Common myeloid progenitor, CD34-positive (primary cell): ENCODE results near the gene PDLIM1.

Source experiments
- CTCF ChIA-PET: fragments of 350-600 bp; sonication (Branson Sonifier 250); formaldehyde crosslinking; loops from one replicate; lab custom pipeline; 2021; ENCODE audit warnings: antibody characterized with exemption; lab: Charles Lee
- POLR2A ChIA-PET: fragments of 350-600 bp; sonication (Branson Sonifier 250); formaldehyde crosslinking; loops from one replicate; lab custom pipeline; 2021; ENCODE audit warnings: antibody characterized with exemption; lab: Charles Lee
- DNase-seq, 3 donors: peaks; one replicate each; pipeline versions ENCODE4 v3.0.0 to v3.0.0-alpha.2; 2013
- H3K27ac ChIP-seq, 2 experiments: 1 replicate in 1 of 2; 2 replicates in 1 of 2; pipeline ENCODE4 v1.7.0; 2013; ENCODE audit warnings: inconsistent platforms in 2 of 2, low read length in 2 of 2, mild to moderate bottlenecking in 2 of 2, low read depth in 1 of 2, moderate library complexity in 1 of 2; ENCODE audit not compliant: severe bottlenecking in 2 of 2, insufficient read depth in 1 of 2, poor library complexity in 1 of 2
- H3K27me3 ChIP-seq, 5 experiments: replicated peaks in 2 of 5; 1 replicate in 3 of 5; 2 replicates in 2 of 5; pipeline versions ENCODE4 v1.6.1 to v1.7.0; 2013; ENCODE audit warnings: low read length in 4 of 5, mild to moderate bottlenecking in 2 of 5, moderate library complexity in 2 of 5, inconsistent platforms in 1 of 5; ENCODE audit not compliant: insufficient read depth in 5 of 5, control insufficient read depth in 4 of 5
- H3K36me3 ChIP-seq, 4 experiments: 1 replicate in 2 of 4; 2 replicates in 2 of 4; pipeline versions ENCODE4 v1.6.1 to v1.7.0; 2013; ENCODE audit warnings: low read length in 3 of 4, control low read depth in 1 of 4, mild to moderate bottlenecking in 1 of 4; ENCODE audit not compliant: control insufficient read depth in 4 of 4, insufficient read depth in 4 of 4
- H3K4me1 ChIP-seq, 4 experiments: 1 replicate in 3 of 4; 2 replicates in 1 of 4; pipeline versions ENCODE4 v1.6.1 to v1.7.1; 2013; ENCODE audit warnings: low read length in 3 of 4, mild to moderate bottlenecking in 3 of 4, control low read depth in 1 of 4, inconsistent platforms in 1 of 4, moderate library complexity in 1 of 4; ENCODE audit not compliant: control insufficient read depth in 4 of 4, insufficient read depth in 4 of 4; ENCODE audit errors: control extremely low read depth in 1 of 4
- H3K4me3 ChIP-seq, 7 experiments: 1 replicate in 4 of 7; 2 replicates in 3 of 7; pipeline versions ENCODE4 v1.5.1 to v1.7.0; 2013; ENCODE audit warnings: mild to moderate bottlenecking in 7 of 7, low read length in 6 of 7, moderate library complexity in 6 of 7, inconsistent platforms in 2 of 7, low read depth in 2 of 7, control low read depth in 1 of 7; ENCODE audit not compliant: insufficient read depth in 4 of 7, control insufficient read depth in 1 of 7; ENCODE audit errors: extremely low read depth in 1 of 7
- H3K9me3 ChIP-seq, 5 experiments: 1 replicate in 4 of 5; 2 replicates in 1 of 5; pipeline versions ENCODE4 v1.6.1 to v1.7.1; 2013; ENCODE audit warnings: low read length in 4 of 5, mild to moderate bottlenecking in 2 of 5, inconsistent platforms in 1 of 5, low read depth in 1 of 5, moderate library complexity in 1 of 5; ENCODE audit not compliant: control insufficient read depth in 4 of 5, insufficient read depth in 2 of 5; ENCODE audit errors: control extremely low read depth in 1 of 5
- WGBS: methylation state at CpG from one replicate; pipeline ENCODE4 v1.1.5; 2013; ENCODE audit not compliant: insufficient coverage; 5-methylcytosine and 5-hydroxymethylcytosine counted together

The PDLIM1 gene

DNA sequence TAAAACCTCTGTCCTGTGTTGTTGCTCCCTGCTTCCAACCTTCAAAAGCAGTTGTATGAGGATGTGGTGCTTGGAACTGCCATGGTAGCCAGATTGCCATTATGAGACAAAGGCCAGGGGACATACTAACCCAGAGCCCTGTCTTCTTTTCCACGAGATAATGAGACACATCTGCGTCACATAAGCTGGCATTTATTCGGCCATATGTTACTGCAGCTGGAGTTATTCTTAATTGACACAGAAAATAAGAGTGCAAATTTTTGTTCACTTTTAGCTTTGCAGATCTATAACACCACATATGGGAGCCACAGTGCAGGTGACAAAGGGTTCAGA lies 15.5 kb upstream of the PDLIM1 start:
- Histone ChIP-seq H3K27me3 (no peaks in the 10 kb centered on the region), H3K4me1 (peaks cover 2 to 17% (median 10%) of the 10 kb centered on the region in 4 experiments), H3K27ac (no peak overlapping the region), H3K9me3 (no peaks in the 10 kb centered on the region), H3K4me3 (no peak overlapping the region), H3K36me3 (no peaks in the 10 kb centered on the region)
- ChIA-PET POLR2A (no interaction called here), CTCF (interaction anchor here (1.6 kb wide), 1 partner anchor 8 kb away, joined by 3 read pairs; no protein-coding TSS in a partner anchor)
- 100% methylated on average over 3 of the region's 3 CpGs for WGBS
- no peak for DNase-seq

DNA sequence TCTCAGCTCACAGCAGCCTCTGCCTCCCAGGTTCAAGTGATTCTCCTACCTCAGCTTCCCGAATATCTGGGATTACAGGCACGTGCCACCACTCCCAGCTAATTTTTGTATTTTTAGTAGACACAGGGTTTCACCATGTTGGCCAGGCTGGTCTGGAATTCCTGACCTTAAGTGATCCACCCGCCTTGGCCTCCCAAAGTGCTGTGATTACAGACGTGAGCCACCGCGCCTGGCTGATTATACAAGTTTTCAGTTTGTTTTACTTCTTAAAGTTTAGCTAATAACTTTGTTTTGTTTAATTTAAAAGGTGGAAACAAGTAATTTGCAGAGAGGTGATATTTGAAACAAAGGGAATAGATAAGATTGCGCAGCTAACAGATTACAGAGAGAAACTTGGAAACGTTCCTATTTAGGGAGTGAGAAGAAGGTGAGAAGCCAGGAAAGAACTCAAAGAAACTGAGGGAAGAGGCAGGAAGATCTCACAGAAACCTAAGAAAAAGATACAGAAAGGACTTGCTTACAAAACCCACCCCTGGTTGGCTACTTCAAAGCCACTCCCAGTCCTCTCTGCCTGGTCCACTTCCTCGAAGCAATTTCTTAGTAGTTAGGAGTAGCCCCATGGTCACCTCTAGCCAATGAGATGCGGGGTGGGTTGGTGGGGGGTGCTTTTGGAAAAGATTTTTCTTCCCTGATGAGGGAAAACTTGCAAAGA lies 15.0 kb upstream of the PDLIM1 start:
- Histone ChIP-seq H3K27ac (no peak overlapping the region), H3K4me3 (no peak overlapping the region), H3K4me1 (peaks cover 2 to 14% (median 9%) of the 10 kb centered on the region in 4 experiments), H3K9me3 (no peaks in the 10 kb centered on the region), H3K36me3 (no peaks in the 10 kb centered on the region), H3K27me3 (no peaks in the 10 kb centered on the region)
- CTCF ChIA-PET, result interaction anchor here (1.6 kb wide), 1 partner anchor 8 kb away, joined by 3 read pairs; no protein-coding TSS in a partner anchor
- DNase-seq, result no peak
- 90% methylated on average over 4 of the region's 10 CpGs for WGBS
- POLR2A ChIA-PET, result no interaction called here

DNA sequence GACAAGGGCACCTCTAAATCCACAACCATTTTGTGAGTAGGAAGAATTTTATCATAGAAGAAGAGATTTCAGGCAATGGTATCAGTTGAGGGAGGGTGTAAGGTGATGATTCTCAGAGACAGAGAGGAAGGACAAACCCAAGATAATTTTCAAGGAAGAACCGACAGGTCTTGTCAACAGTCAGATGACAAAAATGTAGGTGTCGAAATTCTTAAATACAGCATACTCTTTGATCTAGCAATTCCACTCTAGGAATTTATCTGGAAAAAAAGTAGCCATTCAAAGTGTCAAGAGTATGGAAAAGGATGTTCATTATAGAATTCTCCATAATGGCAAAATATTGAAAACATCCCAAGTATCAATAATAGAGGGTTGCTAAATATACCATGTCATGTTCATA lies 14.2 kb upstream of the PDLIM1 start:
- Histone ChIP-seq H3K36me3 (no peaks in the 10 kb centered on the region), H3K4me3 (no peak overlapping the region), H3K4me1 (peaks cover 0 to 10% (median 4%) of the 10 kb centered on the region in 4 experiments), H3K9me3 (no peaks in the 10 kb centered on the region), H3K27me3 (no peaks in the 10 kb centered on the region), H3K27ac (no peak overlapping the region)
- no CpG with 5 or more reads among the region's 2 CpGs for WGBS
- DNase-seq, result no peak
- CTCF ChIA-PET, result interaction anchor here (1.2 kb wide), 1 partner anchor 9 kb away, joined by 3 read pairs; no protein-coding TSS in a partner anchor
- POLR2A ChIA-PET, result no interaction called here

DNA sequence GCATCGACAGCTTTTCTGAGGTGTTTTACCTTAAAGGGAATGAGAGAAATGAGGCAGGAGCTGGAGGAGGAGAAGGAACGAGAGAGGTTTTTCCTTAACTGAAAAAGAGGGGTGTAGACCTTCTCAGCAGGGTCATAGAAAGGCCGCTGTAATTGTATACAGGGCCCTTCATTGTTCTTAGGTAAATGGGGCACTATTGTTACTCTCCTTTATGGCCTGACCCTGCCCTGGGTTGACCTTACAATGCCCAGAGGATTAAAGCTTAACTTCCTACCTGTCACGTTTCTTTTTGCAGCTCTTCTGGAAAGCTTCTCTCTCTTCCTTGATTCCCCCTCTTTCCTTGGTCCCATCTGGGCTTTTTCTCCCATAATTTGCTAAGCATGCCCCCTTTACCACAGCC lies 13.7 kb upstream of the PDLIM1 start:
- Histone ChIP-seq H3K27ac (no peak overlapping the region), H3K36me3 (no peaks in the 10 kb centered on the region), H3K27me3 (no peaks in the 10 kb centered on the region), H3K4me3 (no peak overlapping the region), H3K9me3 (no peaks in the 10 kb centered on the region), H3K4me1 (peaks cover 0 to 10% (median 3%) of the 10 kb centered on the region in 4 experiments)
- no peak for DNase-seq
- ChIA-PET CTCF (interaction anchor here (1.2 kb wide), 1 partner anchor 9 kb away, joined by 3 read pairs; no protein-coding TSS in a partner anchor), POLR2A (no interaction called here)
- 97% methylated on average over 4 of the region's 4 CpGs for WGBS

DNA sequence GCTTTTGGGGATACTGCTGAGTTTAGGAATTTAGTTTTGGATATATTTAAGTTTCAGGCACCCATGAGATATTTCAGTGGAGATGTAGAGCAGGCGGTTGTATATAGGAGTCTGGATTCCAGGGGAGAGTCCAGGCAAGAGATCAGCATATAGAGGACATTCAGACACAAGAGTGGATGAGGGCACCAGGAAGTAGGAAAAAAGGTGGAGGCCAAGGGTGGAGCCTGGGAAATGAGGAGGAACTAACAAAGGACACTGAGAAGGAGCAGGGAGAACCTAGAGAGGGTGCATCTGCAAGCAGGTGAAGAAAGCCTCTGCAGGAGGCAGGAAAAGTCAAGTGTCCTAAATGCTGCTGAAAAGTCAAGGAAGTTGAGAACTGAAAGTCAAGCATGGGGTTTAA lies 13.1 kb upstream of the PDLIM1 start:
- H3K27me3 ChIP-seq, result no peaks in the 10 kb centered on the region
- peaks cover 0 to 8% (median 3%) of the 10 kb centered on the region in 4 experiments for H3K4me1 ChIP-seq
- POLR2A ChIA-PET, result no interaction called here
- H3K36me3 ChIP-seq, result no peaks in the 10 kb centered on the region
- H3K27ac ChIP-seq, result no peak overlapping the region
- no peak for DNase-seq
- CTCF ChIA-PET, result interaction anchor here (1.2 to 1.3 kb wide), 2 partner anchors 8 to 57 kb away, joined by 3 read pairs; no protein-coding TSS in a partner anchor
- 100% methylated on average over 1 of the region's 1 CpG for WGBS
- no peak overlapping the region for H3K4me3 ChIP-seq
- H3K9me3 ChIP-seq, result no peaks in the 10 kb centered on the region

DNA sequence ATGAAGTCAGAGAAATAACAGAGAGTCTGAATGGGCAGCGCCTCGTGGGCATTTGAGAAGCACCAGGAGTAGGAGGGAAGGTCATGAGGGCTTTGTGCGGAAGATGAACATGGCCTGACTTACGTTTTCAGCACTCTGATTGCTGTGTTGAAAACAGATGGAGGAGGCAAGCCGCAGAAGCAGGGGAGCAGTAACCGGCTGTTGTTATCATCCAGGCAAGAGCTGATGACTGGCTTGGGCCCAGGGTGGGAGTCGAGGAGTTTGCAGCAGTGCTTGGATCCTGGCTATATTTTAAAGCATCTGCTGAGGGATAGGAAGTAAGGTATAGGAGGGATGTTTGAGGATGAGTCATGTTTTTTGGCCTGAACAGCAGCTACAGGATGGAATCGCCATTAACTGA lies 12.7 kb upstream of the PDLIM1 start:
- no peak for DNase-seq
- WGBS, result 95% methylated on average over 8 of the region's 8 CpGs
- H3K4me3 ChIP-seq, result no peak overlapping the region
- CTCF ChIA-PET, result interaction anchor here (1.2 to 1.3 kb wide), 2 partner anchors 8 to 57 kb away, joined by 3 read pairs; no protein-coding TSS in a partner anchor
- peaks cover 0 to 4% (median 2%) of the 10 kb centered on the region in 4 experiments for H3K4me1 ChIP-seq
- POLR2A ChIA-PET, result no interaction called here
- no peak overlapping the region for H3K27ac ChIP-seq
- H3K27me3 ChIP-seq, result no peaks in the 10 kb centered on the region
- H3K36me3 ChIP-seq, result no peaks in the 10 kb centered on the region
- no peaks in the 10 kb centered on the region for H3K9me3 ChIP-seq

DNA sequence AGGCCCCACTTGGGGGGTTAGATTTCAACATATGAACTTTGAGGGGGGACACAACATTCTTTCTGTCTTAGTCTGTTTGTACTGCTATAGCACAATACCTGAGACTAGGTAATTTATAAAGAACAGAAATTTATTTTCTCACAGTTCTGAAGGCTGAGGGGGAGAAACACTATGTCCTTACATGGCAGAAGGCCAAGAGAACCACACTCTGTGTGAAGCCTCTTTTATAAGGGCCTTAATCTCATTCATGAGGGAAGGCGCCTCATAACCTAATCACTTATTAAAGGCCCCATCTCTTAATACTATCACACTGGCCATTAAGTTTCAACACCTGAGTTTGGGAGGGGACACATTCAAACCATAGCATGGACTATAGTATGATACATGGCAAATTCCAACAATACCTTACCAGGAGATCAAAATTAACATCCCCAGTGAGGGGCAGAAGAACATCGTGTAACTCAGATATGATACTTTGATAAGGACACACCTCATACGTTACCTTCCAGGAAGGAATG lies 9.3 kb upstream of the PDLIM1 start:
- ChIA-PET POLR2A (no interaction called here), CTCF (no interaction called here)
- Histone ChIP-seq H3K4me1 (peaks cover 0 to 26% (median 21%) of the 10 kb centered on the region in 4 experiments), H3K9me3 (no peaks in the 10 kb centered on the region), H3K36me3 (no peaks in the 10 kb centered on the region), H3K27ac (no peak overlapping the region), H3K4me3 (no peak overlapping the region), H3K27me3 (no peaks in the 10 kb centered on the region)
- DNase-seq, result no peak
- WGBS, result 100% methylated on average over 1 of the region's 3 CpGs
